ENCODE measurements around the gene RAB12. TPM values are rescaled to one million over a fixed set of nuclear protein-coding genes. Genes with fewer than 3 reads are reported as not detected.
"Not testable (repeated sequence)": the region's sequence is repeated elsewhere in the genome, so short reads cannot be mapped to it uniquely, and the experiment has no call there.

The RAB12 gene
- total RNA-seq, result 58.4 and 72.8 TPM in 2 replicates

GRCh38 chr18:8608795-8609658, at the start of gene RAB12:
Gene RAB12, plus strand, starts transcription at chr18:8609437. Its CDS starts 3 bp downstream, at chr18:8609440.
- peak; percentile 38 for DNase-seq (ENCODE audit: low read depth)

- DNase-seq (ENCODE audit: low read depth), result peak; percentile 2
Measured at GRCh38 chr18:8559612-8560186, 49.5 kb upstream of the RAB12 start.

- DNase-seq (ENCODE audit: low read depth), result no peak
Measured at GRCh38 chr18:8561123-8561910, 47.9 kb upstream of the RAB12 start.

- DNase-seq (ENCODE audit: low read depth), result no peak
Measured at GRCh38 chr18:8562070-8562469, 47.2 kb upstream of the RAB12 start.

GRCh38 chr18:8562919-8563318, 46.3 kb upstream of the RAB12 start:
- no peak for DNase-seq (ENCODE audit: low read depth)

- DNase-seq (ENCODE audit: low read depth), result no peak
Measured at GRCh38 chr18:8571399-8571798, 37.8 kb upstream of the RAB12 start.

- not testable (repeated sequence) for DNase-seq (ENCODE audit: low read depth)
Measured at GRCh38 chr18:8573766-8574165, 35.5 kb upstream of the RAB12 start.

- DNase-seq (ENCODE audit: low read depth), result no peak
Measured at GRCh38 chr18:8584798-8585197, 24.4 kb upstream of the RAB12 start.

- no peak for DNase-seq (ENCODE audit: low read depth)
Measured at GRCh38 chr18:8586941-8587340, 22.3 kb upstream of the RAB12 start.

- DNase-seq (ENCODE audit: low read depth), result no peak
Measured at GRCh38 chr18:8595445-8595844, 13.8 kb upstream of the RAB12 start.

- DNase-seq (ENCODE audit: low read depth), result peak; percentile 96
Measured at GRCh38 chr18:8601277-8602032, 7.8 kb upstream of the RAB12 start.

GRCh38 chr18:8602040-8602439, 7.2 kb upstream of the RAB12 start:
- DNase-seq (ENCODE audit: low read depth), result no peak

GRCh38 chr18:8602557-8602956, 6.7 kb upstream of the RAB12 start:
- no peak for DNase-seq (ENCODE audit: low read depth)

GRCh38 chr18:8603663-8604520, 5.3 kb upstream of the RAB12 start:
- DNase-seq (ENCODE audit: low read depth), result no peak

GRCh38 chr18:8605974-8606373, 3.3 kb upstream of the RAB12 start:
- DNase-seq (ENCODE audit: low read depth), result no peak

- DNase-seq (ENCODE audit: low read depth), result peak; percentile 77
Measured at GRCh38 chr18:8607776-8608742, 1.2 kb upstream of the RAB12 start.

GRCh38 chr18:8609659-8610458, 622 bp downstream of the RAB12 start:
- no peak for DNase-seq (ENCODE audit: low read depth)

- peak; percentile 11 for DNase-seq (ENCODE audit: low read depth)
Measured at GRCh38 chr18:8610459-8610851, 1.2 kb downstream of the RAB12 start.

Measured in renal cortical epithelial cell (primary cell).